HL-60 (cell line): ENCODE measurements around the gene PLA2G6.

ENCODE experiments used
- DNase-seq, 2 experiments: peaks; one replicate each; pipeline ENCODE4 v3.0.0-alpha.2; 2010 to 2020; ENCODE audit warnings: low read depth in 1 of 2, low spot score in 1 of 2
- H3K27ac ChIP-seq: fragments of 250-450 bp; sonication (Bioruptor Pico); replicated peaks from 2 replicates; pipeline ENCODE4 v1.5.1; 2020; ENCODE audit warnings: mild to moderate bottlenecking, moderate library complexity
- H3K27me3 ChIP-seq: fragments of 250-450 bp; sonication (Bioruptor Pico); 2 replicates; pipeline ENCODE4 v1.5.1; 2021; ENCODE audit warnings: mild to moderate bottlenecking, moderate library complexity; ENCODE audit not compliant: insufficient read depth, poor library complexity, severe bottlenecking
- H3K4me3 ChIP-seq: replicated peaks from 2 replicates; pipeline ENCODE4 v1.5.1; 2011; ENCODE audit warnings: mild to moderate bottlenecking, control low read depth, low read length; ENCODE audit not compliant: insufficient read depth
- CTCF ChIP-seq: IDR thresholded peaks from one replicate; pipeline ENCODE4 v1.5.1; 2011; ENCODE audit warnings: low read length, control low read depth, inconsistent platforms; ENCODE audit not compliant: insufficient read depth
- GABPA ChIP-seq: IDR thresholded peaks from 2 replicates; pipeline ENCODE4 v1.6.1; 2012; ENCODE audit warnings: low read depth
- POLR2AphosphoS5 ChIP-seq: IDR thresholded peaks from 2 replicates; pipeline ENCODE4 v1.6.1; 2012; ENCODE audit warnings: low read depth
- REST ChIP-seq: IDR thresholded peaks from 2 replicates; pipeline ENCODE4 v1.6.1; 2012; ENCODE audit warnings: low read depth; ENCODE audit not compliant: insufficient replicate concordance
- SPI1 ChIP-seq: IDR thresholded peaks from 2 replicates; pipeline ENCODE4 v1.6.1; 2012; ENCODE audit warnings: low read depth, mild to moderate bottlenecking, borderline replicate concordance

Gene PLA2G6

GRCh38 chr22:38170469-38170868, 11.2 kb downstream of the PLA2G6 start:
- no peak overlapping the region for H3K27ac ChIP-seq
- TF ChIP-seq POLR2AphosphoS5 (no peak), SPI1 (no peak), CTCF (no peak), REST (no peak), GABPA (no peak)
- no peak overlapping the region for H3K4me3 ChIP-seq
- no peak for DNase-seq
- H3K27me3 ChIP-seq: no peaks in the 10 kb centered on the region

GRCh38 chr22:38169116-38169515, 12.5 kb downstream of the PLA2G6 start:
- no peak for TF ChIP-seq POLR2AphosphoS5
- TF ChIP-seq SPI1: no peak
- TF ChIP-seq GABPA: no peak
- TF ChIP-seq CTCF: no peak
- TF ChIP-seq REST: no peak
- Histone ChIP-seq H3K27ac (no peak overlapping the region), H3K27me3 (no peaks in the 10 kb centered on the region)

GRCh38 chr22:38167988-38168407, 13.6 kb downstream of the PLA2G6 start:
- H3K27me3 ChIP-seq: no peaks in the 10 kb centered on the region
- H3K27ac ChIP-seq: no peak overlapping the region
- no peak overlapping the region for H3K4me3 ChIP-seq
- no peak for DNase-seq
- TF ChIP-seq SPI1: no peak
- no peak for TF ChIP-seq CTCF
- no peak for TF ChIP-seq REST

More at GRCh38 chr22:38169116-38169515, 12.5 kb downstream of the PLA2G6 start:
- no peak for DNase-seq
- no peak overlapping the region for H3K4me3 ChIP-seq
